Astrocyte of the hippocampus (primary cell): ENCODE measurements around the gene MYOF.
"Not testable (repeated sequence)": the region's sequence is repeated elsewhere in the genome, so short reads cannot be mapped to it uniquely, and the experiment has no call there.

Source experiments
- DNase-seq: peaks from one replicate; pipeline ENCODE4 v3.0.0; 2011; ENCODE audit warnings: low read depth, low spot score

Gene MYOF

GRCh38 chr10:93434991-93435491, 47.1 kb downstream of the MYOF start:
- DNase-seq: no peak

DNA sequence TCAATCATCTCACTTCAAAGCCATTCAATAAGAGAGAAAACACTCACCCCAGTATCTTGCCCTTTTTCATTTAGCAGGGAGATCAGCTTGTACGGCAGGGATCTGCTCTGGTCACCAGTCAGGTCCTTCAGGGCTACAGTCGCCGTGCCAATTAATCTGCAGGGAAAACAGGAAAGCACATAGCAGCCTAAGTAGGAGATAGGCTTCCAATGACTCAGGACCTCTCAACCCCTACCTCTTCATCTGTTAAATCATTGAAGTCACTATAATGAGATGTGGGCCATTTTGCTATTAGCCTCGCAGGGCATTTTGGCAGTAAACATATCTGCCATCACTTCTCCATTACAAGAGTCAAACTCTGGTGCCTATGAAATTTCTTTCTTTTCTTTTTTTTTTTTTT, 50.8 kb downstream of the MYOF start:
- no peak for DNase-seq

DNA sequence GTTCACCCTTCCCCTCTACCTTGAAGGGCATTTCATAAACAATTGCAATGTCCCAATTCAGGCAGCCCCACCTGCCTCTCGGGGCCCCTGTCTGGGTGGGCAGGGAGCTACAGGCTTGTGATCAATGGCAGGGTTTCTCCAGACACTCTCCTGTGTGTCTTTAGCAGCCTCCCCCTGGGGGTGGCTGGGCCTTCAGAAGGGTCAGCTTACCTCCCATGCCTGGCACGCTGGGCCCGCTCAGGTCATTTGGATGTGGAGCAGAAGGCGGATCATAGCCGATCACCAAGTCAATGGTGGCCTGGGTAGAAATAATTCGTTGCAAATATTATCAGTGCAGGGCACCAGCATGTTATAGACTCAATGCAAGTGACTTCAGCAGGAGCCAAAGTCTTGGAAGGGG, 56.3 kb downstream of the MYOF start:
- DNase-seq: no peak

- DNase-seq: no peak
Observed at GRCh38 chr10:93422118-93422517, 60.0 kb downstream of the MYOF start.

DNA sequence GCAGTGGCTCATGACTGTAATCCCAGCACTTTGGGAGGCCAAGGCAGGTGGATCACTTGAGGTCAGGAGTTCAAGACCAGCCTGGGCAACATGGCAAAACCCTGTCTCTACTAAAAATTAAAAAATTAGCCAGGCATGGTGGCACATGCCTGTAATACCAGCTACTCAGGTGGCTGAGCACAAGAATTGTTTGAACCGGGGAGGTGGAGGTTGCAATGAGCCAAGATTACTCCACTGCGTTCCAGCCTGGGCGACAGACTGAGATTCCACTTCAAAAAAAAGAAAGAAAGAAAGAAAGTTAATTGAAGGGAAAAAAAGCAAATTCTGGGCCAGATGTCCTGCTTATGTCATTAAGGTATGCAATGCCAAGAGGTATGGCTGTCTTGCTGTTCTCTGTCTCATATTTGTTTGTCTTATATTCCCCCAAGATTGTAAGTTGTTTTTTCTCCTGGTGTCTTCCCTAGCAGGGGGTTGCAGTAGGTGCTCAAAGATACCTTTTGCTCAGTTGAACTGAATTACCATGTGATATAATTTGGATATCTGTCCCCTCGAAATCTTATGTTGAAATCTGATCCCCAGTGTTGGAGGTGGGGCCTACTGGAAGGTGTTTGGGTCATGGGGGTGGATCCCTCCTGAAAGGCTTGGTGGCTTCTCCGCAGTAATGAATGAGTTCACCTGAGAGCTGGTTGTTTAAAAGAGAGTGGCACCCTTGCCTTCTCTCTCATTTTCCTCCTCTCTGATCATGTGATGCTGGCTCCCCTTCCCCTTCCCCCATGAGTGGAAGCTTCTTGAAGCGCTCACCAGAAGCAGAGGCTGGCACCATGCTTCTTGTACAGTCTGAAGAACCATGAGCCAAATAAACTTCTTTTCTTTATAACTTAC, 60.9 kb downstream of the MYOF start:
- DNase-seq: no peak

DNA sequence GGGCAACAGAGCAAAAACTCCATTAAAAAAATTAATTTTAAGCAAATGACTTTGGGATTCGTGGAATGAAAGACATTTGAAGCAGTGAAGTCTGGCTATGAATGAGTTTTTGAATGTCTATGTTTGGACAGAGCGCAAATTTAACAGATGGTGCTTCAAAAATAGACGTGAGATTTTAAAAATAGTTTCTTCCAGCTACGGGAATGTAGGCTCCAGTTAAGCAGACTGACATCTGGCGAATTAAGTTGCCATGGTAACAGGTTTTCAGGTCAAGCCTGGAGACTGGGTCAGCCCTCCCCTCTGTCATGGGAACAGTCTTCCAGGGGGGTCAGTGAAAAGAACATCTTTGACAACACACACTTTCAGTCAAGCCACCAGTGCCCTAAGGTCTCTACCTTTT, 62.0 kb downstream of the MYOF start:
- DNase-seq: no peak

- not testable (repeated sequence) for DNase-seq
Observed at GRCh38 chr10:93419016-93419415, 63.1 kb downstream of the MYOF start.

- DNase-seq: no peak
Observed at GRCh38 chr10:93417921-93418320, 64.2 kb downstream of the MYOF start.

GRCh38 chr10:93417266-93417665, 64.9 kb downstream of the MYOF start:
- DNase-seq: peak; percentile 54

DNA sequence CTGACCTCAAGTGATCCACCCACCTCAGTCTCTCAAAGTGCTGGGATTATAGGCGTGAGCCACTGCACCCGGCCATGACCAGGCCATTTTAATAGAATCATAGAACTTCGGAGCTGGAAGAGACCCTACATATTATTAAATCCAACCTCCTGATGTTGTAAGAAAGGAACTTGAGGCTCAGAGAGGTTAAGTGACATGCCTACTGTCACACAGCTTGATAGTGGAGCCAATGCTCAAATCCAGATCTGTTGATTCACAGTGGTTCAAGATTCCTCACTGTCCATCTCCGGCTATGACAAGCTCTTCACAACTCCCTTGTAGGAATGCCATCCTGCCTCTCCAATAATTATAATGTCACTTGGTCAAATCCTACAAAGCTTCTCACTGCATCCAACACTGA, 65.3 kb downstream of the MYOF start:
- no peak for DNase-seq

DNA sequence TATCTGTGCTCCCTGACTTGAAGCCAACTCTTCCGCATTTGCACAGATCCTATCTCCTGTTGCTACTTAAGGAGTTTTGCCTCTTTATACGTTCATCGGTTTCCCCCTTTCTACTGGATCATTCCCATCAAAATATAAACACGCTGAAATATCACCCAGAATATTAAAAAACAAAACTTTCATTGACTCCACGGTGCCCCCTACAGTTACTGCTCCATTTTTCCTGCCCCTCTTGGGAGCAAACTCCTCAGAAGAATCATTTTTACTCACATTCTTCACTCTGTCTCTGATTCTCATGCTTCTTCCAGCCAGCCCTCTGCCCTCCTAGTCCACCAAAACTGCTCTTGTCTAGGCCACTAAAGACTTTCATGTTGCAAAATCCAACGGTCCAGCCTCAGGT, 66.4 kb downstream of the MYOF start:
- DNase-seq: no peak

GRCh38 chr10:93413252-93413689, 68.9 kb downstream of the MYOF start:
- DNase-seq: no peak

DNA sequence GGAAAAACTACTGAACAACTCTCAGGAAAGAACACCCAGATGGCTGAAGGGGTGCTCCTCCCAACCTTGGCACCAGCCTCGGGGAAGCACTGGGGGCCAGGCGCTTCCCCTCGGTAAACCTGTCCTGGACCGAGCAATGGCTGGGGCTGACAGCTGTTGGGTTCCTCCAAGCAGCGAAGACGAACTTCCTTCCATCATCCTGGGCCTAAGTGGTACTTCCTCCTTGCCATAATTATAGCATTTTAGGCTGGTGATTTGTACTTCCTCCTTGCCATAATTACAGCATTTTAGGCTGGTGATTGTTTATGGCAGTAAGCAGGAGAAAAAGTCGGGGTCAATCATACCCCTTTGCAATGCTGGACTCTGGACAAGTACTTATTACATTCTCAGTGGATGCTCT, 69.3 kb downstream of the MYOF start:
- DNase-seq: no peak

- DNase-seq: no peak
Observed at GRCh38 chr10:93410697-93411348, 71.3 kb downstream of the MYOF start.

DNA sequence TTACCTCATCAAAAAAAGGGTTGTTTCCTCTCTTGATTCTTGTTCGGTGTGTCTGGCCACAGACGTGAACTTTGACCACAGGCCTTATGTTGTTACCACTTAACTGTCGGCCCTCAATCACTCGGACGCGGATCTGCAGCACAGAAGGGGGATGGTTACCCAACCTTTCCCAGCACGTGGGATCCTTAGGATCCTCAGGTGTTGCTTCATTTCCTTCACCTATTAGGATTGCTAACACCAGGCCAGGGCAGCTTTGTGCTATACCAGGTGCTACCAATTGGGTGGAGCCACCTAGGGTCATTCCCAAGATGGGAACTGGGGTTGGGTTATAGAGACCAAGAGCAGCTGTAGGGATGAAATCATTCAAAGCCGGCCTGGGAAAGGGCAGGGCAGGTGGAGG, 73.4 kb downstream of the MYOF start:
- DNase-seq: no peak

DNA sequence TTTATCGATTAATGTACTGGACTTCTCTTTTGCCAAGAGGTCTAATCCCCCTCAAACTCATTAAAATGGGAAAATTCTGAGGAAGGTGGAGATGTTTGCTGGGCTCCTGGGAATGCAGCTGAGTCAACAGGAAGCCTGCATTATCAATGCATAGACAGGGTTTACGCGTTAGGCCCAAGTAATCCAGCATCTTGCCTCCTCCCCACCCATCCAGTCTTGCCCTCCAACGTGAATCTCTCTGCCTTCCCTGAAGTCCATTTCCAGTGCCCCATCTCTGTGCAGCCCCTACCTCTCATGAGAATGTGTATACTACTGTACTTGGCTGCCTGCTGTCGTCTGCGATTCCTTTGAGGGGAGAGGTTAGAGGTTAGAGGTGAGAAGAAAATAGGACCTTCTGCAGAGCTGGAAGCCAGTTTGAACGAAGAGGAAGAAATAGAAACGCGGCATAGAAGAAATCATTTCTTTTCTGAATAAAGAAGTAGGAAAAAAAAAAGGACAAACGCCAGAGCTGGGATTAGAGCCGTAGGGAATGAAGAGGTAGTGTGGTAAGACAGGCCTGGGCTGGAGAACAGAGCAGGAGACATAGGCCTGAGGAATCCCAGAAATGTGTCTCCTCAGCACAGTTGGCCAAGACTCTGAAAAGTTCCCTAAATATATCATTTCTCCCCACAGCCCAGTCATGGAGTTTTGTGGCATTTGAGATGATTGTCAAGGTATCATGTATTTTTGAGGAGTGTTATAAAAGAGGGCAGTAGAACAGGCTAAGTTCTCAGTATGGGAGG, 75.6 kb downstream of the MYOF start:
- peak; percentile 69 for DNase-seq

DNA sequence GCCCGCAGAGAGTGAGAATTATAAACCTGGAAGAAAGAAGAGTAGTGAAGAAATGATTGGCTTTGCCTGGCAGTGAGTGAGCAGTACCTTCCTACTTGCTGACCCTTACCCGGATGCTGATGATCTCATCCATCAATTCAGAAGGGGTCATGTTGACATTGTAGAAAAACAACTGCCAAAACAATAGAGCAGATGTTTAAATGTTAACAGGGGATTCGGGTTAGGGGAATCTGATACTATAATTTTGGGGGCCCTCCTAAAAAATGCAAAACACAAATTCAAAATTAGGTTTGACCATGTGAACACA, 78.1 kb downstream of the MYOF start:
- DNase-seq: no peak

- DNase-seq: no peak
Observed at GRCh38 chr10:93403152-93404047, 78.7 kb downstream of the MYOF start.

DNA sequence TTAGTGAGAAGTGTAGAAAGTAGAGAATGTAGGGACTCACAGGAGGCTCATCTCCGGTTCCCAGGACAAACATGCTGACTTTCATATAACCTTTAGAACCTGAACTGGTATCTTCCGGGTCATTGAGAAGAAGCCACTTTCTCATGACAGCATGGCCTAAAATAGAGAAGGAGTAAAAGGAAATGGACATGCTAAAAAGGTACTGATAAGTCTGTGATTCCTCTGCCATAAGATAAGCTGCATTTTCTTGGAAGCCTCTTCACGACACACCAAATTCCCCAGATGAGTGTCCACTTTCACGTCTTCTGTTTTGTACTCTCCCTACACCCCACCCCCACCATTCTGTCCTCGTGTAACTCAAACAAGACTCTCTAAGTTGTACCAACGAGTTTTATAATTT, 79.9 kb downstream of the MYOF start:
- no peak for DNase-seq

- no peak for DNase-seq
Observed at GRCh38 chr10:93398528-93398927, 83.6 kb downstream of the MYOF start.

DNA sequence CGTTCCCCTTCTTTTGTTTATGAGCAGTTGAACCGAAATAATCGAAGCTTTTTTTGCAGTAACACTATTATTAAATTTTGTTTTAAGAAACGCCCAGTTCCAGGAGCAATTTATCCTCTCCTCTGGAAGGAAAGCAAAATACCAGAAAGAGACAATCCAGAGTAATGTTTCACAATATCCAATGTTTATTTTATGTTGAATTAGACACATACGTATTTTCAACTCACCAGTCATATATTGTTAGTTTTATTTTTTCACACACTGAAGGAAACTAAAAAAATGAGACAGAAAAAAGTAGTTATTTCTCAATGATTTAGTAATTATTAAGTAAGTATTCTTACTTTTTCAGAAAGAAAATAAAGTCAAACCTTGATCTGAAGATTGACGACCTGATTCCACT, 85.1 kb downstream of the MYOF start:
- DNase-seq: no peak
